Heart right ventricle (tissue), 16 donors: ENCODE results near the gene EPB41L2. TPM values are rescaled to one million over a fixed set of nuclear protein-coding genes. Genes with fewer than 3 reads are reported as not detected.

Source experiments
- ATAC-seq, 8 donors: fragments of 200-7000 bp; cut with Tn5 transposase; one replicate each; pipeline ENCODE4 v1.9.1; 2020; ENCODE audit warnings: mild to moderate bottlenecking in 8 of 8, moderate library complexity in 8 of 8, moderate number of reproducible peaks in 1 of 8
- DNase-seq, 2 donors: peaks; one replicate each; pipeline ENCODE4 v3.0.0-alpha.2; 2020
- H3K27ac ChIP-seq, 10 donors: fragments of 200-600 bp; sonication (generic) in 2 of 10; one replicate each; pipeline versions ENCODE4 v1.5.0 to v1.8.0; 2020 to 2022; ENCODE audit warnings: mild to moderate bottlenecking in 3 of 10
- H3K27me3 ChIP-seq, 7 donors: fragments of 200-600 bp; one replicate each; pipeline ENCODE4 v1.8.0; 2021 to 2022; ENCODE audit warnings: mild to moderate bottlenecking in 2 of 7
- H3K36me3 ChIP-seq, 9 donors: fragments of 200-600 bp; sonication (generic) in 1 of 9; one replicate each; pipeline versions ENCODE4 v1.5.0 to v1.8.0; 2020 to 2022; ENCODE audit warnings: mild to moderate bottlenecking in 2 of 9
- H3K4me1 ChIP-seq, 9 donors: fragments of 200-600 bp; sonication (generic) in 1 of 9; one replicate each; pipeline versions ENCODE4 v1.5.0 to v1.8.0; 2020 to 2022; ENCODE audit warnings: mild to moderate bottlenecking in 4 of 9
- H3K4me3 ChIP-seq, 10 donors: fragments of 200-600 bp; sonication (generic) in 2 of 10; one replicate each; pipeline versions ENCODE4 v1.5.0 to v1.8.0; 2020 to 2022; ENCODE audit warnings: mild to moderate bottlenecking in 7 of 10, moderate library complexity in 2 of 10
- H3K9me3 ChIP-seq, 11 donors: fragments of 200-600 bp in 10 of 11; sonication (generic) in 2 of 11; one replicate each; pipeline versions ENCODE4 v1.5.0 to v1.8.0; 2013 to 2022; ENCODE audit warnings: mild to moderate bottlenecking in 2 of 11, control low read depth in 1 of 11, moderate library complexity in 1 of 11
- WGBS, 2 donors: extraction: QIAGEN DNeasy Blood & Tissue Kit; methylation state at CpG; one replicate each; pipeline ENCODE4 v1.1.7; 2013; ENCODE audit warnings: inconsistent platforms in 1 of 2; 5-methylcytosine and 5-hydroxymethylcytosine counted together
- intact Hi-C, 10 donors: fragments of 100-400 bp; cut with DNase I; formaldehyde crosslinking; loops; one replicate each; pipeline versions ENCODE4 v1.11.1 to v1.14.2; 2022
- polyA plus RNA-seq, 2 donors: library from polyadenylated mRNA; stranded (reverse); fragments of 200-250 nt; gene quantifications; one replicate each; pipeline ENCODE4 v1.2.3, GENCODE V29; 2013
- total RNA-seq, 10 donors: library from RNA; stranded (reverse); fragmentation: NEBNext Ultra II Directional in 3 of 10; extraction: Animal tissue kit (Norgen Biotek cat#: 25700) in 3 of 10; gene quantifications; one replicate each; pipeline versions ENCODE4 v1.2.1 to v1.2.4, GENCODE V29; 2021 to 2023
- TF ChIP-seq, protein P1 (sequence below), 9 donors: fragments of 200-600 bp; sonication (generic) in 2 of 9; IDR thresholded peaks; one replicate each; pipeline versions ENCODE4 v1.5.0 to v1.8.0; 2021 to 2022; ENCODE audit warnings: antibody characterized with exemption in 9 of 9, mild to moderate bottlenecking in 5 of 9, moderate library complexity in 1 of 9
- donor health status: Arrhythmogenic right ventricular cardiomyopathy.
- donor health status: ischemic (EF 13 %, LVEDD 7.1; RV severe dilation, severe dysfunction).
- donor health status: healthy with polysubstance abuse.
- donor health status: DM: no; HTN: yes; CAD: no.
- donor health status: DM: no; HTN: no; CAD: no.
- donor health status: ischemic (EF 25% LVEDD 6.9; RV normal size, moderate dysfunction).
- donor health status: ischemic (EF 25% LVEDD 5.7; RV mildly dilated, moderate dysfunction).
- donor health status: healthy.
- donor health status: DM: yes; HTN: yes; CAD: no.
- donor health status: Ischemic cardiomyopathy.
- donor health status: ischemic (EF 35%, LVEDD 5.7; RV mildly dilated, moderate dysfunction).
- donor health status: nonischemic (EF 11% LVEDD 7.7; RV severe dilation, severe dysfunction).
- donor health status: DM: yes; HTN: yes; CAD: no.
- donor health status: PGD.
- donor health status: ischemic (EF 29% LVEDD 5.4; RV normal size, mild dysfunction).
- donor health status: nonischemic (EF 23%, LVEDD 6.1; RV moderate dilation, normal function).

EPB41L2 gene
- total and polyA plus RNA-seq, 12 donors, result 18.0 to 98.6 (median 55.1) TPM

- peaks cover 0 to 10% (median 0%) of the 10 kb centered on the region in 11 donors for H3K9me3 ChIP-seq
- H3K27me3 ChIP-seq, result no peaks in the 10 kb centered on the region
- TF ChIP-seq, protein P1, sequence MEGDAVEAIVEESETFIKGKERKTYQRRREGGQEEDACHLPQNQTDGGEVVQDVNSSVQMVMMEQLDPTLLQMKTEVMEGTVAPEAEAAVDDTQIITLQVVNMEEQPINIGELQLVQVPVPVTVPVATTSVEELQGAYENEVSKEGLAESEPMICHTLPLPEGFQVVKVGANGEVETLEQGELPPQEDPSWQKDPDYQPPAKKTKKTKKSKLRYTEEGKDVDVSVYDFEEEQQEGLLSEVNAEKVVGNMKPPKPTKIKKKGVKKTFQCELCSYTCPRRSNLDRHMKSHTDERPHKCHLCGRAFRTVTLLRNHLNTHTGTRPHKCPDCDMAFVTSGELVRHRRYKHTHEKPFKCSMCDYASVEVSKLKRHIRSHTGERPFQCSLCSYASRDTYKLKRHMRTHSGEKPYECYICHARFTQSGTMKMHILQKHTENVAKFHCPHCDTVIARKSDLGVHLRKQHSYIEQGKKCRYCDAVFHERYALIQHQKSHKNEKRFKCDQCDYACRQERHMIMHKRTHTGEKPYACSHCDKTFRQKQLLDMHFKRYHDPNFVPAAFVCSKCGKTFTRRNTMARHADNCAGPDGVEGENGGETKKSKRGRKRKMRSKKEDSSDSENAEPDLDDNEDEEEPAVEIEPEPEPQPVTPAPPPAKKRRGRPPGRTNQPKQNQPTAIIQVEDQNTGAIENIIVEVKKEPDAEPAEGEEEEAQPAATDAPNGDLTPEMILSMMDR (IDR thresholded peaks at IDR 0.05), result no peak
- no peak overlapping the region for H3K4me3 ChIP-seq
- H3K4me1 ChIP-seq, result peaks cover 2 to 59% (median 36%) of the 10 kb centered on the region in 9 donors
- intact Hi-C loops, result no loop called here
- 54 to 64% methylated on average over 6 of the region's 6 CpGs for WGBS, 2 donors
- H3K36me3 ChIP-seq, result peaks cover 0 to 7% (median 0%) of the 10 kb centered on the region in 9 donors
- no peak overlapping the region for H3K27ac ChIP-seq
- no peak for DNase-seq
- ATAC-seq, result peak in 5 of 8 donors; percentile 26 to 59 (median 51)
Observed at GRCh38 chr6:130933712-130934200, 129.3 kb downstream of the EPB41L2 start.

DNA sequence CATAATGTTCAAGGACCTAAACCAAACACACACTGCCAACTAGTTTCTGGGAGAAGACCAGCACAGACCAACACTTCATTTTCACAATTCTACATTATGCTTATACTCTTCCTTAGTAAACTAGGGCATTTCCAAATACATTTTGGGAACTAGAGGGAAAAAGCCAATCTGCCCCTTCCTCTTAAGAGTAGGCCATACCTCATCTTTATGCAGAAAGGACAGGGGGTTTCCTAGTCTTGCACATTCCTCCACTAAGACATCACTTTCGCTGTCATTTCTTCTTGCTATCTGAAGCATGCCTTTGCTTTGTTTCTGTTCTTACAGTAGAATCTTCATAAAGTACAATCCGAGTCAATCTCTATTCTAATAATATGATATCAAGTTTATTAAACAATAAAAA, 130.1 kb downstream of the EPB41L2 start:
- WGBS, 2 donors, result 72 to 85% methylated on average over 2 of the region's 2 CpGs
- Histone ChIP-seq H3K4me1 (peaks cover 2 to 65% (median 36%) of the 10 kb centered on the region in 9 donors), H3K27me3 (no peaks in the 10 kb centered on the region)

GRCh38 chr6:130932438-130932837, 130.6 kb downstream of the EPB41L2 start:
- peak in 1 of 8 donors; percentile 30 for ATAC-seq

More for the DNA sequence above, 130.1 kb downstream of the EPB41L2 start:
- Histone ChIP-seq H3K36me3 (peaks cover 0 to 7% (median 0%) of the 10 kb centered on the region in 9 donors), H3K27ac (peak overlapping the region in 1 of 10 donors; percentile 36), H3K4me3 (no peak overlapping the region), H3K9me3 (peaks cover 0 to 10% (median 0%) of the 10 kb centered on the region in 11 donors)
- ATAC-seq (no peak), DNase-seq (no peak)
- TF ChIP-seq, protein P1 (IDR thresholded peaks at IDR 0.05), result no peak
- intact Hi-C loops, result no loop called here

DNA sequence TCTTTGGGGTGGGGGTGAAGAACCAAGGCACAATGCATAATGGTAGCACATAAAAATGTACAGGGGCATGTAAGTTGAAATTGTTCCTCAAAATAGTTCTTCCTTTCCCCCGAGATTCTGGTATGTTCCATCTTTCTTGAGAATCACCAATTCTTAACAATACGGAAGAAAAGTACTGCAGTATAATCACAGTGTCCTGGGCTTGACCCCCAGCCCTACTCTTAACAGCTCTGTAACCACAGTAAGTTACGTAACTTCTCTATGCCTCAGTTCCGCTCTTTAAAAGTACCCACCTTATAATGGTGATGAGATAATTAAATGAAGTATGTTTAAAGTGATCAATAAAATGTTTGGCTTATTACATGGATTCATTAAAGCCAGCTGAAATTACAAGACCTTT, 131.4 kb downstream of the EPB41L2 start:
- H3K9me3 ChIP-seq, result peaks cover 0 to 10% (median 0%) of the 10 kb centered on the region in 11 donors
- 94 to 95% methylated on average over 4 of the region's 4 CpGs for WGBS, 2 donors
- peaks cover 2 to 65% (median 36%) of the 10 kb centered on the region in 9 donors for H3K4me1 ChIP-seq
- H3K27ac ChIP-seq, result no peak overlapping the region
- ATAC-seq (no peak), DNase-seq (no peak)
- H3K27me3 ChIP-seq, result no peaks in the 10 kb centered on the region
- no peak overlapping the region for H3K4me3 ChIP-seq
- intact Hi-C loops, result no loop called here
- TF ChIP-seq, protein P1 (IDR thresholded peaks at IDR 0.05), result no peak
- H3K36me3 ChIP-seq, result no peaks in the 10 kb centered on the region

More at GRCh38 chr6:130932438-130932837, 130.6 kb downstream of the EPB41L2 start:
- H3K36me3 ChIP-seq, result peaks cover 0 to 6% (median 0%) of the 10 kb centered on the region in 9 donors
- peak overlapping the region in 2 of 10 donors; percentile 6 to 36 for H3K27ac ChIP-seq
- H3K9me3 ChIP-seq, result peaks cover 0 to 10% (median 0%) of the 10 kb centered on the region in 11 donors
- TF ChIP-seq, protein P1 (IDR thresholded peaks at IDR 0.05), result no peak
- intact Hi-C loops, result no loop called here
- no peaks in the 10 kb centered on the region for H3K27me3 ChIP-seq
- H3K4me1 ChIP-seq, result peaks cover 2 to 65% (median 36%) of the 10 kb centered on the region in 9 donors
- H3K4me3 ChIP-seq, result no peak overlapping the region
- 81 to 82% methylated on average over 2 of the region's 2 CpGs for WGBS, 2 donors
- DNase-seq, result no peak
